HepG2 (cell line): ENCODE results near the gene THADA. TPM values are rescaled to one million over a fixed set of nuclear protein-coding genes. Genes with fewer than 3 reads are reported as not detected.

Source experiments
- ARID2 ChIP-seq: sonication (generic); formaldehyde crosslinking; IDR thresholded peaks from 2 replicates; pipeline ENCODE4 v1.8.1; 2022; ENCODE audit warnings: mild to moderate bottlenecking, missing genetic modification reagents, borderline replicate concordance
- ATF1 ChIP-seq: IDR thresholded peaks from 2 replicates; pipeline ENCODE4 v1.6.1; 2016; ENCODE audit warnings: mild to moderate bottlenecking, control low read depth
- DMTF1 ChIP-seq: sonication (generic); formaldehyde crosslinking; IDR thresholded peaks from 2 replicates; pipeline ENCODE4 v1.4.0; 2020; ENCODE audit warnings: mild to moderate bottlenecking, missing genetic modification reagents
- FOXK1 ChIP-seq: sonication (generic); formaldehyde crosslinking; IDR thresholded peaks from 2 replicates; pipeline ENCODE4 v1.4.0; 2020; ENCODE audit warnings: low read depth, missing genetic modification reagents, borderline replicate concordance
- GATAD1 ChIP-seq: IDR thresholded peaks from 2 replicates; pipeline ENCODE4 v1.6.1; 2016; ENCODE audit warnings: missing genetic modification reagents, missing compliant biosample characterization
- HINFP ChIP-seq: sonication (generic); formaldehyde crosslinking; IDR thresholded peaks from 2 replicates; pipeline ENCODE4 v1.4.0; 2020; ENCODE audit warnings: low read depth, mild to moderate bottlenecking, missing genetic modification reagents
- IKZF5 ChIP-seq: IDR thresholded peaks from 2 replicates; pipeline ENCODE4 v1.6.1; 2018; ENCODE audit warnings: missing genetic modification reagents, mild to moderate bottlenecking, missing compliant biosample characterization
- ISX ChIP-seq: sonication (generic); formaldehyde crosslinking; conservative IDR thresholded peaks from 2 replicates; pipeline ENCODE4 v1.5.0; 2020; ENCODE audit warnings: missing genetic modification reagents
- MIER2 ChIP-seq: IDR thresholded peaks from 2 replicates; pipeline ENCODE4 v1.6.1; 2016; ENCODE audit warnings: missing biosample characterization, missing genetic modification reagents
- MNT ChIP-seq: fragments of 450-650 bp; IDR thresholded peaks from 2 replicates; pipeline ENCODE4 v1.6.1; 2016
- MTF1 ChIP-seq: sonication (generic); formaldehyde crosslinking; IDR thresholded peaks from 2 replicates; pipeline ENCODE4 v1.5.0; 2020; ENCODE audit warnings: missing genetic modification reagents
- NBN ChIP-seq: fragments of 450-650 bp; conservative IDR thresholded peaks from 2 replicates; pipeline ENCODE4 v1.6.1; 2017
- NR2F2 ChIP-seq: IDR thresholded peaks from 2 replicates; pipeline ENCODE4 v1.6.1; 2012; ENCODE audit warnings: low read depth, inconsistent platforms, borderline replicate concordance
- PRMT3 ChIP-seq: sonication (generic); formaldehyde crosslinking; IDR thresholded peaks from 2 replicates; pipeline ENCODE4 v1.8.1; 2022; ENCODE audit warnings: low read depth, mild to moderate bottlenecking, moderate library complexity, missing genetic modification reagents, borderline replicate concordance
- RAD51 ChIP-seq: fragments of 450-650 bp; IDR thresholded peaks from 2 replicates; pipeline ENCODE4 v1.6.1; 2016; ENCODE audit warnings: borderline replicate concordance
- RELA ChIP-seq: sonication (generic); formaldehyde crosslinking; IDR thresholded peaks from 2 replicates; pipeline ENCODE4 v1.4.0; 2020; ENCODE audit warnings: missing genetic modification reagents
- SSRP1 ChIP-seq: IDR thresholded peaks from 2 replicates; pipeline ENCODE4 v1.6.1; 2016; ENCODE audit warnings: control low read depth
- ZFY ChIP-seq: sonication (generic); formaldehyde crosslinking; IDR thresholded peaks from 2 replicates; pipeline ENCODE4 v1.4.0; 2020; ENCODE audit warnings: missing genetic modification reagents
- ZNF260 ChIP-seq: sonication (generic); formaldehyde crosslinking; IDR thresholded peaks from 2 replicates; pipeline ENCODE4 v1.4.0; 2020; ENCODE audit warnings: missing genetic modification reagents, low read depth, mild to moderate bottlenecking, borderline replicate concordance
- ZNF543 ChIP-seq: sonication (generic); formaldehyde crosslinking; IDR thresholded peaks from 2 replicates; pipeline ENCODE4 v1.4.0; 2020; ENCODE audit warnings: mild to moderate bottlenecking, missing genetic modification reagents
- ZNF546 ChIP-seq: sonication (generic); formaldehyde crosslinking; conservative IDR thresholded peaks from 2 replicates; pipeline ENCODE4 v1.8.1; 2023; ENCODE audit warnings: mild to moderate bottlenecking, missing genetic modification reagents
- ZNF577 ChIP-seq: sonication (generic); formaldehyde crosslinking; IDR thresholded peaks from 2 replicates; pipeline ENCODE4 v1.4.0; 2020; ENCODE audit warnings: mild to moderate bottlenecking, low read depth, missing genetic modification reagents, borderline replicate concordance
- polyA plus RNA-seq, 8 experiments: library from polyadenylated mRNA; depleted of rRNA in 3 of 8; stranded (reverse) in 7 of 8; unstranded in 1 of 8; fragments of >200 nt; fragmentation: Illumina TruSeq in 4 of 8; extraction: Trizol in 4 of 8; gene quantifications; 2 replicates each; pipeline versions ENCODE4 v1.2.1 to v1.2.3, GENCODE V29; 2011 to 2016; ENCODE audit warnings: low read depth in 4 of 8, missing spikeins in 1 of 8, mixed read lengths in 1 of 8; ENCODE audit not compliant: insufficient read depth in 1 of 8
- total RNA-seq, 5 experiments: library from RNA; depleted of rRNA; stranded (reverse); fragments of >200 nt; fragmentation: Illumina TruSeq; extraction: Trizol; gene quantifications; 2 replicates each; pipeline ENCODE4 v1.2.3, GENCODE V29; 2016; ENCODE audit warnings: low read depth in 1 of 5
- TF ChIP-seq, protein P1 (sequence below): sonication (generic); formaldehyde crosslinking; IDR thresholded peaks from 2 replicates; pipeline ENCODE4 v1.5.1; 2020; ENCODE audit warnings: missing genetic modification reagents, mild to moderate bottlenecking, borderline replicate concordance

Gene THADA
- total and polyA plus RNA-seq, 2 of the 13 experiments (the other 11 are each of a cell fraction or from before 2014, with no cell fraction given) = 12.7 to 21.7 TPM

DNA sequence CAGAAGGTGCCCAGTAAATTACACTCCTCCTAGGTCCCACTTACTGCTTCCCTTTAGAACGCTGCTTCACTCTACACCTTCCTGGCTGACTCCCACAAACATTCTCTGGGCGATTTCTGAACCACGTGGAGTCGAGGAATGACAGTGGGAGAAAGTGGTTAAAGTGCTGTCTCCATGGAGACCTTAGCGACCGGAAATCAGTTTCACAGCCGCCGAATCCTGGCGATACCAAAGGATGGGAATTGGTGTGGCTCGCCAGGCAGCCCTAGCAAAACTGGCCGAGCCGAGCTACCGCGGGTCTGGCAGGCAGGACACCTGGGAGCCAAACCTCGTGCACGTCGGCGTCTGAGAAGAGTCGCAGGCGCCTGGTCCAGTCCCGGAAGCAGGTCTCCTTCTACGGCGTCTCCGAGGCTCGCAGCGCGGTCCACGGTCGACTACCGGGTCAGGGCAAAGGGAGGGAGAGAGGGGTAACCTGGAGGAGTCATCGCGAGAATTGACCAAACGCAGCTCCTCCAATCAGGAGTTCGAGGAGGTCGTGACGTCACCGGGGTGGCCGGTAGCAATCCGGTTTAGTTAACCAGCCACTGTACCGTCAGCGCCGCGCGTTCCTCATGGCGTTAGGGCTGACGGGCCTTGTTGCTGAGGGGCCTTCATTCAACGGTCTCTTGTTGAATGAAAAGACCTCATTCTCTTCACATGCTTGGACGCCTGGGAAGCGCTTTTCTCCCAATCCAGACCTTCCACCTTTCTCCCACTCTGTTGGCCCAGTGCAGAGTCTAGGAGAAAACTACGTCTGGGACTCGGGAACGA is at the start of gene THADA (continued):
- peak; percentile 99 for TF ChIP-seq ZFY (CRISPR knock-in tag)
- no peak for TF ChIP-seq SSRP1 (CRISPR knock-in tag)
- TF ChIP-seq RAD51 = no peak
- TF ChIP-seq ZNF577 (CRISPR knock-in tag) = no peak
- TF ChIP-seq MIER2 (CRISPR knock-in tag) = no peak; the same call in 1 of the 2 replicates
- TF ChIP-seq GATAD1 (CRISPR knock-in tag) = peak; percentile 97
- TF ChIP-seq ZNF546 (CRISPR knock-in tag) = peak; percentile 95; the same call in 1 of the 2 replicates
- TF ChIP-seq NR2F2 = no peak
- peak; percentile 88 for TF ChIP-seq MNT
- no peak for TF ChIP-seq ISX (CRISPR knock-in tag)
- 0 out of 2 replicates have a peak, but pooled peaks have one; percentile 42 for TF ChIP-seq DMTF1 (CRISPR knock-in tag)
- TF ChIP-seq ATF1 (CRISPR knock-in tag) = peak; percentile 97
- TF ChIP-seq HINFP (CRISPR knock-in tag) = peak; percentile 92; the same call in 1 of the 2 replicates
- peak; percentile 89; the same call in 1 of the 2 replicates for TF ChIP-seq ZNF543 (CRISPR knock-in tag)
- TF ChIP-seq NBN = no peak
- no peak; the same call in 1 of the 2 replicates for TF ChIP-seq PRMT3 (CRISPR knock-in tag)
- no peak for TF ChIP-seq ZNF260 (CRISPR knock-in tag)
- TF ChIP-seq, protein P1, sequence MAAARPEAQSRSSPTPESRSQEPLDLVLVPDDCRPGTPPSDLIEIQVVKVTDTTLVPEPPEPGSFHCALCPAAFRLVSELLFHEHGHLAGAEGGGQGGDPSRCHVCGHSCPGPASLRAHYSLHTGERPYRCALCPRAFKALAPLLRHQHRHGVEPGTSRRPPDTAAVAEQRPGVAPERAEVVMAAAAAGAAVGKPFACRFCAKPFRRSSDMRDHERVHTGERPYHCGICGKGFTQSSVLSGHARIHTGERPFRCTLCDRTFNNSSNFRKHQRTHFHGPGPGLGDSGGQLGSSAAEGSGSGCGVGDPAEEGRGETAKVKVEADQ (CRISPR knock-in tag) = no peak; the same call in 1 of the 2 replicates
- TF ChIP-seq RELA (CRISPR knock-in tag) = no peak; the same call in 1 of the 2 replicates
- TF ChIP-seq ARID2 = 0 out of 2 replicates have a peak, but pooled peaks have one; percentile 11
- peak; percentile 64 for TF ChIP-seq FOXK1 (CRISPR knock-in tag)
- TF ChIP-seq MTF1 = no peak
- TF ChIP-seq IKZF5 (CRISPR knock-in tag) = peak; percentile 92
